Activated gamma-delta T cell treated with anti-CD3 and anti-CD28 coated beads, Interleukin-2, amount 50 U/mL, for 16 hours (primary cell): ENCODE data around the gene UBE2D2.
"Not testable (repeated sequence)": the region's sequence is repeated elsewhere in the genome, so short reads cannot be mapped to it uniquely, and the experiment has no call there.

Experiments used
- DNase-seq: peaks from one replicate; pipeline ENCODE4 v3.0.0-alpha.2; 2020; ENCODE audit warnings: low read depth

Gene UBE2D2

DNA sequence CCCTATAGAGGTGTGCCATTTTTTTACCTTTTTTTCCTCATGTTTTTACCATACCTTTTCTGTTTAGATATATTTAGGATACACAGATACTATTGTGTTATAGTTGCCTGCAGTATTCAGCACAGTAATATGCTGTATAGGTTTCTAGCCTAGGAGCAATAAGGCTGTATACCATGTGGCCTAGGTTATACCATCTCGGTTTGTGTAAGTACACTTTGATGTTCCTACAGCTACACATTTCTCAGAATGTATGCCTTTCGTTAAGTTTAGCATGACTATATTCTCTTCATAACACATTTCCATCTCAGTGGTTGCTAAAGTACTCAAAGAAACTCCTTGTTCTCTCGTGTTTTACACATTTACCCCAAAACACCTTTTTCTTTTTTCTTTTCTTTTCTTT is 23.0 kb downstream of the UBE2D2 start:
- no peak for DNase-seq

DNA sequence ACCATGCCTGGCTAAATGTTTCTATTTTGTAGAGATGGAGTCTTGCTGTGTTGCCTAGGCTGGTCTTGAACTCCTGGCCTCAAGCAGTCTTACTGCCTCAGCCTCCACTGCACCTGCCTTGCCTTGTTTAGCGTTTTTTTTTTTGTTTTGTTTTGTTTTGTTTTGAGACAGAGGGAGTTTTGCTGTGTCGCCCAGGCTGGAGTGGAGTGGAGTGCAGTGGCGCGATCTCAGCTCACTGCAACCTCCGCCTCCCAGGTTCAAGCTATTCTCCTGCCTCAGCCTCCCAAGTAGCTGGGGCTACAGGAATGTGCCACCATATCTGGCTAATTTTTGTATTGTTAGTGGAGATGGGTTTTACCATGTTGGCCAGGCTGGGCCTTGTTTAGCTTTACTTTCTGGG is 27.0 kb downstream of the UBE2D2 start:
- not testable (repeated sequence) for DNase-seq

DNA sequence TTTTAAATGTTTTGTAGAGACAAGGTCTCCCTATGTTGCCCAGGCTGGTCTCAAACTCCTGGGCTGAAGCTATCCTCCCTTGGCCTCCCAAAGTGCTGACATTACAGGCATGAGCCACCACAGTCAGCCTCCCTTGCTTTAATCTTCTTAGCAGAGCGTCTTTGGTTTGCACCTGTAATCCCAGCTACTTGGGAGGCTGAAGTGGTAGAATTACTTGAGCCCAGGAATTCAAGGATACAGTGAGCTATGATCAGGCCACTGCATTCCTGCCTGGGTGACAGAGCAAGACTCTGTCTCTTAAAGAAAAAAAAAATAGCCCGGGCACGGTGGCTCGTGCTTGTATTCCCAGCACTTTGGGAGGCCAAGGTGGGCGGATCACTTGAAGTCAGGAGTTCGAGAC is 27.8 kb downstream of the UBE2D2 start:
- no peak for DNase-seq

DNA sequence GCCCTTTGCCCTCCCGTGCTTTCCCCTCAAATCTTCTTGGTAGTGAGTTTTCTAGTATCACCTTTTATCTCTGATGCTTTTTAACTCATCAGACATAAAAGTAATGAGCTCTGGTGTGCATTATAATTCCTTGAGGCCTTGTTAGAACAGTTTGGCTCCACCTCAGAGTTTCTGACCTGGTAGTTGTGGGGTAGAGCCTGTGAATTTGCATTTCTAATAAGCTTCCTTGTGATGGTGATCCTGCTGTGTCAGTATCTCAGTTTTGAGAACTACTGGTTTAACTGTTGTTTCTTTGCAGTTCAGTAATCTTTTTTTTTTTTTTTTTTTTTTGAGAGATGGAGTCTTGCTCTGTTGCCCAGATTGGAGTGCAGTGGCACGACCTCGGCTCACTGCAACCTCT is 31.1 kb downstream of the UBE2D2 start:
- no peak for DNase-seq

DNA sequence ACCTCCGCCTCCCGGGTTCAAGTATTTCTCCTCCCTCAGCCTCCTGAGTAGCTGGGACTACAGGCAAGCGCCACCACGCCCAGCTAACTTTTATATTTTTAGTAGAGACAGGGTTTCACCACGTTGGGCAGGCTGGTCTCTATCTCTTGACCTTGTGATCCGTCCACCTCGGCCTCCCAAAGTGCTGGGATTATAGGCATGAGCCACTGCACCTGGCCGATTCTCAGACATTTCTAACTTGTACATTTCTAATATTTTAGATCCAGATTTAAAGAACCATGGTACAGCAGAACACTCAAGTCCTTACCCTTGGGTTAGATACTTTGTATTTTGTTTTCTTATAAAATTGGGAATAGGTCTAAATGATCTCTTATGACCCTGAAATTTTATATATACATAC is 31.9 kb downstream of the UBE2D2 start:
- DNase-seq = not testable (repeated sequence)

DNA sequence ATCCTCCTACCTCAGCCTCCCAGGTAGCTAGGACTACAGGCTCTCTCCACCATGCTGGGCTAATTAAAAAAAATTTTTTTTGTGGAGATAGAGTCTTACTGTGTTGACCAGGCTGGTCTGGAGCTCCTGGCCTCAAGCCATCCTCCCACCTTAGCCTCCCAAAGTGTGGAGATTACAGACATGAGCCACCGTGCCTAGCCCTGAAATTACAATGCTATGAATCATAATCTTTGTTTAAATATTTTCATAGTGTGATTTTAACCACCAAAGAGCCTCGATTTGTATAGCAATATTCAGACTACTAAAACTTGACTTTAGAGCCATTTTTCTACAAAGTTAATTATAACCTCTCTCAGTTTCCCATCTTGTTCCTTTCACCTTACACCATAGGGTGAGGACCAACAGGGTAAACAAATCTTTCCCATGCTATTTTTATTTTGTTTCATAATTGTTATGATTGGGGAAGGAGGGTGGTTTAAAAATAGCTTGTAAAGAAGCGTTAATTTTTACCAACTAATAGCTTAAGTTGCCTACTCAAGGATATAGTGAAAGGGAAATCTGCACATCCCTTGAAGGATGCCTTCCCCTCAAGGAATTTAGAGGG is 32.7 kb downstream of the UBE2D2 start:
- no peak for DNase-seq

DNA sequence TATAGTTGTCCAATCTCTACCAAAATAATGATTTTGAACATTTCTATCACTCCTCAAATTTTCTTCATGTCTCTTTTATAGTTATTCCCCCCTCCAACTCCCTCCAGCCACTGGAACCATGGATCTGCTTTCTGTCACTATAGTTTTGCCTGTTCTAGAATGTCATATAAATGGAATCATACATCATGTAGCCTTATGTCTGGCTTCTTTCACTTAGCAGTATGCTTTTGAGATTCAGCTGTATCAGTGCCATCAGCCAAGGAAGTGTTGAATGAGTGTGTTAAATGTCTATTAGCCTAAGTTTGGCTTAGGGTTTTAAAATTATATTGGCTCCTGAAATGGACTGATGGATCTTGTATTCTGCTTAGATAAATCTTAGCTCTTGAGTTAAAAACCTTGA is 36.0 kb downstream of the UBE2D2 start:
- DNase-seq = no peak

DNA sequence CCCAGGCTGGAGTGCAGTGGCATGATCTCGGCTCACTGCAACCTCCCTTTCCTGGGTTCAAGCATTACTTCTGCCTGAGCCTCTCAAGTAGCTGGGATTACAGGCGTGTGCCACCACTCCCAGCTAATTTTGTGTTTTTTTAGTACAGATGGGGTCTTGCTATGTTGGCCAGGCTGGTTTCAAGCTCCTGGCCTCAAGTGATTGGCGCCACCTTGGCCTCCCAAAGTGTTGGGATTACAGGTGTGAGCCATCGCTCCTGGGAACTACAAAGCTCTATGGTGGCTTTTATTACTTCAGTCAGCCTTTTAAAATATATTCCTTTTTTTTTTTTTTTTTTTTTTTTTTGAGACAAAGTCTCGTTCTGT is 37.4 kb downstream of the UBE2D2 start:
- not testable (repeated sequence) for DNase-seq

DNA sequence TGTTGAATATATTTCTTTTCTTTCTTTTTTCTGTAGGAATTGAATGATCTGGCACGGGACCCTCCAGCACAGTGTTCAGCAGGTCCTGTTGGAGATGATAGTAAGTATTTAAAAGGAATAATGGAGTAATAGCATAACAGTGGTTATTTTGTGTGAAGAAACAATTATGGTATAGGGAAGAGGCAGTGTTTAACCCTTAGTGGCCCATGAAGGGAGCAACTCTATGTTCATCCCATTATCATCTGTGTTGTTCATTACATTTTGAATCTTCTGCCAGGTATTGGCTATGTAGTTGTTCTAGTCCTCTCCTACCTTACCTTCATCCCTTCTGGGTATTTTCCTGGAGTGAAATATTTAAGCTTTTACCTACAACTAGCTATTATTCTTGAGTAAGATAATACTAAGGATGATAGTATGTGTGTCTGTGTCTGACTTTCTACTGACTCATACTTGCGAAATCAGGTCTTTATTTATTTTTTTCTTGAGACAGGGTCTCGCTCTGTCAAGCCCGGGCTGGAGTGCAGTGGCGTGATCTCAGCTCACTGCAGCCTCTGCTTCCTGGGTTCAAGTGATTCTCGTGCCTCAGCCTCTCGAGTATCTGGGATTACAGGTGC is 39.3 kb downstream of the UBE2D2 start:
- no peak for DNase-seq

DNA sequence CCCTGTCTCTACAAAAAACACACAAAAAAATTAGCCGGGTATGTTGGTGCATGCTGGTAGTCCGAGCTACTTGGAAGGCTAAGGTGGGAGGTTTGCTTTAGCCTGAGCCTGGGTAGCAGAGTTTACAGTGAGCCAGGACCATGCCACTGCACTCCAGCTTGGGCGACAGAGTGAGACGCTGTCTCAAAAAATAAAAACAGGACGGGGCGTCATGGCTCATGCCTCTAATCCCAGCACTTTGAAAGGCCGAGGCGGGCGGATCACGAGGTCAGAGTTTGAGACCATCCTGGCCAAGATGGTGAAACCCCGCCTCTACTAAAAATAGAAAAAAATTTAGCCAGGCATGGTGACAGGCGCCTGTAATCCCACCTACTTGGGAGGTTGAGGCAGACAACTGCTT is 40.3 kb downstream of the UBE2D2 start:
- no peak for DNase-seq

DNA sequence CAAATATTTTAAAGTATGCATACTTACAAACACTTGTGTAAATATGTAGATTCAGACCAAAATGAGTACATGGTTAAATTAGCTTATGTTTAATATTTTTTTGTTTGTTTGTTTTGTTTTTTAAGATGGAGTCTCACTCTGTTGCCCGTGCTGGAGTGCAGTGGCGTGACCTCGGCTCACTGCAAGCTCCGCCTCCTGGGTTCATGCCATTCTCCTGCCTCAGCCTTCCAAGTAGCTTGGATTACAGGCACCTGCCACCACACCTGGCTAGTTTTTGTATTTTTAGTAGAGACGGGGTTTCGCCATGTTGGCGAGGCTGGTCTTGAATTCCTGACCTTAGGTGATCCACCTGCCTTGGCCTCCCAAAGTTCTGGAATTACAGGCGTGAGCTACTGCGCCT is 40.8 kb downstream of the UBE2D2 start:
- not testable (repeated sequence) for DNase-seq

DNA sequence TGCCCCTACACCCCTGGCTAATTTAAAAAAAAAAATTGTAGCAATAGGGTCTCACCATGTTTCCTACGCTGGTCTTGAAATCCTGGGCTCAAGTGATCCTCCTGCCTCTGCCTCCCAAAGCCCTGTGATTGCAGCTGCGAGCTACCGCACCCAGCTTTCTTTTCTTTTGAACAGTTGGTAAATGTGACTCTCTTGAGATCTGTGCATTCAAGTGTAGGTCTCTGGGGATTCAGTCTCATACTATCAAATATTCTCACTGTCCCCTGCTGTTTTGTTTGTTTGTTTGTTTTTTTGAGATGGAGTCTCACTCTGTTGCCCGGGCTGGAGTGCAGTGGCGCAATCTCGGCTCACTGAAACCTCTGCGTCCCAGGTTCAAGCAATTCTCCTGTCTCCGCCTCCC is 44.7 kb downstream of the UBE2D2 start:
- no peak for DNase-seq

DNA sequence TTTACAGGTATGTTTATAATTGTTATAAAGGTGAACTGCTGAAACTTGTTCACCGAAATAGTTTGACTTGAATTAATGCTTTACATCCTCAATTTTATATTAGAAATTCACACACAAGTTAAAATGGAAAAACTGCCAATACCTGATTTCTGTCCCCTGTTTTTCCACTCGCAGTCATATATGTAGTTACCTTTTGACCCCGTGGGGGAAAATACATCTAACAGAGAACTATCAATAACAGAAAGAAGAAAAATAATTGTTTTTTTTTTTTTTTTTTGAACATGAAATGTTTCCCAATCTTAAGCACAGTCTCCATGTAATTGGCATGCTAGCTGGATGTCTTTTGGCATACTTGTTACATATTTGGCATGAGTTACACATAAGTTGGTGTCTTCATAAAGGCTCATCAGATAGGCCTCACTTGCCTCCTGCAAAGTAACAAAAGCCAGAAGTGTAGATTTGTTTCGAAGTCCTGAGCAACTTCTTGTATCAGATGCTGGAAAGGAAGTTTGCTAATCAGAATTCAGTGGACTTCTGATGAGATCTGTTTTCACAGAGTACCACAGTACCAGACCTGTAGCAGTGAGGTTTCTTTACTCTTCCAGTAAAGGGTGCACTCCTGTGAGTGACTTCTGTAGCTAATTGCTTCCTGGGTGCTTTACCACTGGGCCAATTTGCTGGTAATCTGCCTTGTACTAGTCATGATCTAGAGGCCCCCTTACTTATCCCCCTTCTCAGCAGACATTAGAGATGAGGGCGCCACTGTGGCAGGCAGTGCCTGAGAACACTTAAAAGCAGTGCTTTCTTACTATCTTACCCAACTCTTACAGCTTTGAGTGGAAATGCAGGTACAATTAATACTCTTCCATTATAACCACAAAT is 50.8 kb downstream of the UBE2D2 start:
- DNase-seq = no peak

DNA sequence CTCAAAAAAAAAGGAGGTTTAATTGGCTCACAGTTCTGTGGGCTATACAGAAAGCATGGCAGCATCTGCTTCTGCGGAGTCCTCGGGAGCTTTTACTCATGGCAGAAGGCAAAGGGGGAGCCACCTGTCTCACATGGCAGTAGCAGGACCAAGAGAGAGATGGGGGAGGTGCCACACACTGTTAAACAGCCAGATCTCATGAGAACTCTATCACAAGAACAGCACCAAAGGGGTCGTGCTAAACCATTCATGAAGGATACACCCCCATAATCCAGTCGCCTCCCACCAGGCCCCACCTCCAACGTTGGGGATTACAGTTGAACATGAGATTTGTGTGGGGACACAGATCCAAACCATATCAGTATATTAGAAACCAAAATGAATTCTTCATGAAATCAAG is 58.7 kb downstream of the UBE2D2 start:
- DNase-seq = no peak

DNA sequence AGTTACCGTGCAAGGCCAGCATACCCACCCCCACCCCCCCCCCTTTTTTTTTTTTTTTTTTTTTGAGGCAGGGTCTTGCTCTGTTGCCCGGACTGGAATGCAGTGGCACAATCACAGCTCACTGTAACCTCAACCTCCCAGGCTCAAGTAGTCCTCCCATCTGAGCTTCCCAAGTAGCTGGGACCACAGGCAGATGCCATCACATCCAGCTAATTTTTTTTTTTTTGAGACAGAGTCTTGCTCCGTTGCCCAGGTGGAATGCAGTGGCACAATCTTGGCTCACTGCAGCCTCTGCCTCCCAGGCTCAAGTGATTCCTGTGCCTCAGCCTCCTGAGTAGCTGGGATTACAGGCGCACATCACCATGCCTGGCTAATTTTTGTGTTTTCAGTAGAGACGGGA is 64.3 kb downstream of the UBE2D2 start:
- DNase-seq = not testable (repeated sequence)

DNA sequence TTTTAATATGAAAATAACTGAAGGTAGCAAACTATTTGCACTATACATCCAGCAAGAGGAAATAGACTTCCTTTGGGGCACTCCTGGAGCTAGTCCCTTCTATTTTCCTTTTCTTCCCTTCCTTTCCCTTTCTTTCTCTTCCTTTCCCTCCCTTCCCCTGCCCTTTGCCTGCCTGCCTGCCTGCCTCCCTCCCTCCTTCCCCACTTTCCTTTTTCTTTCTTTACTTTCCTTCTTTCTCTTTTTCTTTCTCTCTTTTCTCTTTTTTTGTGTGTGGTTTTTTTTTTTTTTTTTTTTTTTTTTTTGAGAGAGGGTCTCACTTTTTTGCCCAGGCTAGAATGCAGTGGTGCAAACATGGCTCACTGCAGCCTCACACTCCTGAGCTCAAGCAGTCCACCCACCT is 69.7 kb downstream of the UBE2D2 start:
- no peak for DNase-seq

DNA sequence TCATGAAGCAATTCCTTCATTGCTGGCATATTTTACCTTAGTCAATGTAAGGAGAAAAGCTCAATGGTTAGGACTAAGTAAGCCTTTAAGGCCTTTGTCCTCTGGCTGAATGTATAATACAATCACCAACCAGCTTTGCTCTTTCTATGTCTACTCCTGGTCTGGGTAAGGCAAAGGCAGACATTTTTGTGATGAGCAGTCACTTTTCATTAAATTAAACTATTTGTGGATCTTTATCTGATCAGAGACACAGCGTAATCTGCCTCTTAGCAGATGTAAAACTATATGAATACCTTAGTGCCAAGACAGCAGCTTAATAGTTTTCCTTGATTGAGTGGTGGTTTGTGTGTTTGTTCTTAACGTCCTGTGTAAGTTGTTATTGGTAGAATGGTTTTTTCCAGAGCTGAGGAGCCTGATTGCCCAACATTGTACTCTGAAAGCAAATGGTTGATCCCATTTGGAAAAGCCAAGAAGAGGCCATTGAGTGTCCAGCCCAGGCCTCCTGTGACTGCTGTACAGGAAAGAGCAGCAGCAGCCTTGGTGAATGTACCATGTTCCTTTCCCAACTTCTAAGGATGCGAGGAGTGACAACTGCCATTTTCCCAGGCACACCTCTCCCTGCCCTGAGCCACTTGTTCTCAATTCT is 70.5 kb downstream of the UBE2D2 start:
- no peak for DNase-seq

DNA sequence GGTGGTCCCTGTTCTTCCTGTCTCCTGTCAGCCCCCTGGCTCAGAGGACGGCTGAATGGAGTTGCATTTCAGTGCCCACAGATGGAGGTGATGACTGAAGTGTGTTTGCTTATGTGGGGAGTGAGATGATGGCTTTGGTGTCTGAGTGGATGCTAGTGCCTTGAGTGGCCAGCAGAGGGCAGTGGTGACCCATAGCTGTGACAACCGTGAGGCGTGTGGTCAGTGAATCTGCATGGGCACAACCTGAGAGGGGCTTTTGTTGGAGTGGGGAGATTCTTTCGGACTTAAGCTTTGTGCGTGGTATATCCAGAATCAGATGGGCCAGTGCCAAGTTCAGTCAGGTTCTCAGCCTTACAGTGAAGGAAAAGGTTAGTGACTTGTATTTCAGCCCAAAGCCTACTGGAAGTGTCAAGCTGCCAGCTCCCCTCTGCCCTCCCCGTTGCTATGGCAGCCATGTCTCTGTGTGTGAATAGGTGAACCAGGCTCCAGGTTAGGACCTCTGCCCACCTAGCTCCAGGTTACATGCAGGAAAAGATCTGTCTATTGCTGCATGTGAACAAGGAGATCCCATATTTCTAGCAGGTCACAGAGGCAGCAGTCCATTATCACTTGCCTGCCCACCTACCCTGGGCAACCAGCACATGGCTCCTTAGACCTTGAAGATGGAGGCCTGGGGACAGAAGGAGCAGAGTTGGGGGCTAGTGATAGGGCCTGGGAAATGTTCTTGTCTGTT is 72.3 kb downstream of the UBE2D2 start:
- DNase-seq = peak; percentile 52

DNA sequence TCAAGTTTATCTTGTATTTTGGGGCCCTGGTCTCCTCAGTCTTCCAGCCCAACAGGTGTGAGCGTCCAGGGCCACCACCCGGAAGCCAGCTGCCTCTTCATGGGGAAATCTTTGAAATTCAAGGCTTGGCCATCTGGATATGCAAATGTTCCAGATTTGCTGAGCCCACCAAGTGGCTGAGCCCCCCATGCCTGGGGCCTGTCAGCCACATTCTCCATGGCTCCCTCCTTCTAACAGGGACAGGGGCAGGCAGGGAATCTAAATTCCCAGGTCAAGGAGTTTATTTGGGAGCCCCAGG is 72.8 kb downstream of the UBE2D2 start:
- DNase-seq = no peak

DNA sequence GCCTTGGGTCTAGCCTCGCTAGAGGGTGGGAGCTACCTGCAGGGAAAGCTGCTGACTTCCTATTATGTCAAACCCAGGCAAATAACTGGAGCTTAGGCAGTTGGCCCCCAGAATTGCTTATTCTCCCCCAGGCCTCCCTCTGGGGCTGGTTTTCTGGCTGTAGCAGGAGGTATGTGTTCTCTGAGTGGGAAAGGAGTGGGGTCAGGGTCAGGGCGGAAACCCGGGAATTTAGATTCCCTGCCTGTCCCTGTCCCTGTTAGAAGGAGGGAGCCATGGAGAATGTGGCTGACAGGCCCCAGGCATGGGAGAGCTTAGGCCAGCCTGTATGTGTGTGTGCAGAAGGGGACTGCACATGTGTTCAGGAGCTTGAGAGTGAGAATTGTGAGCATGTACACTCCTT is 73.4 kb downstream of the UBE2D2 start:
- DNase-seq = no peak

DNA sequence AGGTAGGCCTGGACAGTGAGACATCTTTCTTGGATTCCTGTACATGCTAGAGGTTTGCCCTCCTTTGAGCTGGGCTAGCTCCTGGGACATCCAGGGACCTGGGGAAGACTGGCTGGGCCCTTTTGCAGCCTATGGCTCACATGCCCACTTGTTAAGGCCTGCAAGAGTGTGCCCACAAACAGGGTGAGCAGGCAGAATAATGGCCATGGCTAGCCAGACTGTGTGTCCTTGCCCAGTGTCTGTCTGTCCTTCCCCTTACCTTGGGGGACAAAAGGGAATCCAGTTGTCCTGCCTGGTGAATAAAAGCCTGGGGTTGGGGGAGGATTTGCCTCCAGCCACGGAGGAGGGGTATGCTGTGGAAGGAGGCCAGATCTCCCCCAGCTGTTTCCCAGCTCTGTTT is 74.1 kb downstream of the UBE2D2 start:
- DNase-seq = no peak

DNA sequence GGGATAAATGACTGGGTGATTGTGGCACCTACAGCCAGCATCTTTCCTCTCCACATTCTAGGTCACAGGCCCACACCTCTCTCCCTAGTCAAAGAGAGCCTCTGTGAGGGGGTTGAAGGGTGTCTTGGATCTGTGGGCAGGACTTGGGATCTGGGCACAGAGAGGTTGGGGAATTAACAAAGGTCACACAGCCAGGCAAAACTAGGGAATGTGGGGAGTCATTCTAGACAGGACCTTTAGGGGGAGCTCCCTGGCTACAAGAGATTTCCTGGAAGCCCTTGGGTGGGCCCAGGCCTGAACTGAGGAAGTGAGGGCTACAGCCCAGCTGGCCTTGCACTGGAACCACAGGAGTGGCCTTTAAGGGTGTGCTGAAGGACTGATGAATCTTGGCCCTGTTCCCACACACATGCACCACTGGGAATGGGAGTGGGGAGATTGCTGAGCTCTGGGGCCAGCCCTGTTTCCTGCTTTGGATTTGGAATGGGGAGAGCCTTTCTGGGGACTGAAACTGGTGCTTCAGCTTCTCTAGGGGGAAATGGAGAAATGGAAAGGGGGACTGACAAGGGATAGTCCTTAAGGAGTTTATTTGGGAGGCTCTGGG is 74.6 kb downstream of the UBE2D2 start:
- DNase-seq = no peak
